GM21529 (cell line): Measurements from ENCODE around the gene SLC39A3.

Experiments
- ATAC-seq: cut with Tn5 transposase; IDR thresholded peaks from one replicate; pipeline ENCODE4 v1.9.1; 2021; ENCODE audit not compliant: unreplicated experiment

Gene SLC39A3

GRCh38 chr19:2706251-2706650, 33.6 kb downstream of the SLC39A3 start:
- ATAC-seq, result no peak

GRCh38 chr19:2703691-2704216, 36.1 kb downstream of the SLC39A3 start:
- no peak for ATAC-seq

GRCh38 chr19:2703077-2703437, 36.8 kb downstream of the SLC39A3 start:
- ATAC-seq, result no peak

GRCh38 chr19:2702170-2703076, 37.4 kb downstream of the SLC39A3 start, which contains the start of gene GNG7:
Gene GNG7 (minus strand): TSS chr19:2702694. CDS start chr19:2520688, 182,006 bp downstream.
- ATAC-seq, result peak; percentile 58

- no peak for ATAC-seq
Observed at GRCh38 chr19:2701361-2702169, 38.3 kb downstream of the SLC39A3 start.

GRCh38 chr19:2700660-2701360, 39.0 kb downstream of the SLC39A3 start:
- ATAC-seq, result no peak

GRCh38 chr19:2699413-2700140, 40.2 kb downstream of the SLC39A3 start:
- no peak for ATAC-seq

- ATAC-seq, result no peak
Observed at GRCh38 chr19:2694196-2694595, 45.6 kb downstream of the SLC39A3 start.

GRCh38 chr19:2693492-2694160, 46.2 kb downstream of the SLC39A3 start:
- ATAC-seq, result no peak

- ATAC-seq, result no peak
Observed at GRCh38 chr19:2691951-2692350, 47.9 kb downstream of the SLC39A3 start.

GRCh38 chr19:2690856-2691255, 49.0 kb downstream of the SLC39A3 start:
- no peak for ATAC-seq

GRCh38 chr19:2686360-2686759, 53.5 kb downstream of the SLC39A3 start:
- ATAC-seq, result no peak

- ATAC-seq, result no peak
Observed at GRCh38 chr19:2685204-2685704, 54.6 kb downstream of the SLC39A3 start.

GRCh38 chr19:2683430-2684003, 56.3 kb downstream of the SLC39A3 start:
- no peak for ATAC-seq
